WI38 (cell line): Measurements from ENCODE around the gene PARP14.
"Not testable (repeated sequence)": the region's sequence is repeated elsewhere in the genome, so short reads cannot be mapped to it uniquely, and the experiment has no call there.

Source experiments
- H3K4me3 ChIP-seq: 2 replicates; pipeline ENCODE4 v1.5.1; 2011; ENCODE audit warnings: low read depth, mild to moderate bottlenecking, control low read depth, low read length
- TF ChIP-seq, protein P1 (sequence below): IDR thresholded peaks from 2 replicates; pipeline ENCODE4 v1.5.1; 2012; ENCODE audit warnings: low read depth, mild to moderate bottlenecking, control low read depth, low read length

PARP14 gene

DNA sequence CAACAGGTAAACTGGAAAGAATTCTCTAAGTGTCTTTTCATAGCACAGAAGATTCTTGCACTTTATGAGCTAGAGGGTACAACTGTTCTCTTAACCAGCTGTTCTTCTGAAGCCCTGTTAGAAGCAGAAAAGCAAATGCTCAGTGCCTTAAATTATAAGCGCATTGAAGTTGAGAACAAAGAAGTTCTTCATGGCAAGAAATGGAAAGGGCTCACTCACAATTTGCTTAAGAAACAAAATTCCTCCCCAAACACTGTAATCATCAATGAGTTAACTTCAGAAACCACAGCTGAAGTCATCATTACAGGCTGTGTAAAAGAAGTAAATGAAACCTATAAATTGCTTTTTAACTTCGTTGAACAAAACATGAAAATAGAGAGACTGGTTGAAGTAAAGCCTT is 19.6 kb downstream of the PARP14 start:
- H3K4me3 ChIP-seq, result no peak overlapping the region
- TF ChIP-seq, protein P1, sequence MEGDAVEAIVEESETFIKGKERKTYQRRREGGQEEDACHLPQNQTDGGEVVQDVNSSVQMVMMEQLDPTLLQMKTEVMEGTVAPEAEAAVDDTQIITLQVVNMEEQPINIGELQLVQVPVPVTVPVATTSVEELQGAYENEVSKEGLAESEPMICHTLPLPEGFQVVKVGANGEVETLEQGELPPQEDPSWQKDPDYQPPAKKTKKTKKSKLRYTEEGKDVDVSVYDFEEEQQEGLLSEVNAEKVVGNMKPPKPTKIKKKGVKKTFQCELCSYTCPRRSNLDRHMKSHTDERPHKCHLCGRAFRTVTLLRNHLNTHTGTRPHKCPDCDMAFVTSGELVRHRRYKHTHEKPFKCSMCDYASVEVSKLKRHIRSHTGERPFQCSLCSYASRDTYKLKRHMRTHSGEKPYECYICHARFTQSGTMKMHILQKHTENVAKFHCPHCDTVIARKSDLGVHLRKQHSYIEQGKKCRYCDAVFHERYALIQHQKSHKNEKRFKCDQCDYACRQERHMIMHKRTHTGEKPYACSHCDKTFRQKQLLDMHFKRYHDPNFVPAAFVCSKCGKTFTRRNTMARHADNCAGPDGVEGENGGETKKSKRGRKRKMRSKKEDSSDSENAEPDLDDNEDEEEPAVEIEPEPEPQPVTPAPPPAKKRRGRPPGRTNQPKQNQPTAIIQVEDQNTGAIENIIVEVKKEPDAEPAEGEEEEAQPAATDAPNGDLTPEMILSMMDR, result no peak

DNA sequence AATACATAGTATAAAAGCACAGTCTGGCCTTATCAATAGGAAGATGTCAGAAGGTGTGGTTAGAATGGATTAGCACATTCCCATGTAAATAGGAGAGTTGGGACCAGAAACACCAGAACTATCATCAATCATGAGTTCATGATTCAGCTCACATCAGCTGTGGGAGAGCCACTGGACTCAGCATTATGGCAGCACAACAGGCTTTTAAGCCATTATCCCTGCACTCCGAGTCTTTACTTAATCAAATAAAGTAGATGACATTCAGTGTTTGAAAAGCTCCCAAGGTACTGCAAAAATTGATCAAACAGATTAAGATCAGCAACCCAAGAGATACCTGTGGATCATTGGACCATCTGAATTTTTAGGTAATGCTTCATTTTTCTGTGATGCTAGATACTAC is 24.7 kb downstream of the PARP14 start:
- H3K4me3 ChIP-seq, result no peak overlapping the region
- TF ChIP-seq, protein P1, result no peak

- not testable (repeated sequence) for H3K4me3 ChIP-seq
Measured at GRCh38 chr3:122710616-122711251, 30.1 kb downstream of the PARP14 start.

DNA sequence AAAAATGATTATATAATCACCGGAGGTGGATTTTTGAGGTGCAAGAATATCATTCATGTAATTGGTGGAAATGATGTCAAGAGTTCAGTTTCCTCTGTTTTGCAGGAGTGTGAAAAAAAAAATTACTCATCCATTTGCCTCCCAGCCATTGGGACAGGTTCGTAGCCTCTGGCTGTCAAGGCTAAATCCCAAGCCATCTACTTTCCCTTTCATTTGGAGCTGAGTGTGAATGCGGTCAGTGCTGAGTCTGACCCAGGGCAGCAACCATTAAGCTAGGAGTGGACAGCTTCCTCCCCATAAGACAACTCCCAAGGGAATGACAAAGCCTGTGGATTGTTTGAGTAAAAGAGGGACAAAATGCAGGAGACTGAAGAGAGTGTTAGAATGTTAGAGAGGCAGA is 33.6 kb downstream of the PARP14 start:
- no peak overlapping the region for H3K4me3 ChIP-seq
- TF ChIP-seq, protein P1, result no peak

GRCh38 chr3:122716667-122717066 is 36.0 kb downstream of the PARP14 start:
- no peak overlapping the region for H3K4me3 ChIP-seq
- TF ChIP-seq, protein P1, result no peak

GRCh38 chr3:122719273-122719921 is 38.8 kb downstream of the PARP14 start:
- no peak overlapping the region for H3K4me3 ChIP-seq
- TF ChIP-seq, protein P1, result no peak

DNA sequence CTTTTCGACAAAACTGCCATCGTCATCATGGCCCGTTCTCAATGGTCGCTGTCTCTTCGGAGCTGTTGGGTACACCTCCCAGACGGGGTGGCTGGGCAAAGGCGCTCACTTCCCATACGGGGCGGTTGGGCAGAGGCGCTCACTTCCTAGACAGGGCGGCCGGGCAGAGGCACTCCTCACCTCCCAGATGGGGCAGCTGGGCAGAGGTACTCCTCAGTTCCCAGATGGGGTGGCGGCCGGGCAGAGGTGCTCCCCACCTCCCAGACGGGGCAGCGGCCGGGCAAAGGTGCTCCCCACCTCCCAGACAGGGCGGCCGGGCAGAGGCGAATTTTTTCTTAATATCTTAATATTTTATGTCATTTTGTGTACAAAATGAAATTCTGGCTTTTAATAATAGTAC is 44.5 kb downstream of the PARP14 start:
- TF ChIP-seq, protein P1, result no peak
- H3K4me3 ChIP-seq, result no peak overlapping the region

GRCh38 chr3:122727294-122727693 is 46.7 kb downstream of the PARP14 start:
- H3K4me3 ChIP-seq, result no peak overlapping the region
- TF ChIP-seq, protein P1, result no peak
